WTC11 (cell line): ENCODE measurements around the gene NACC2. TPM values are rescaled to one million over a fixed set of nuclear protein-coding genes. Genes with fewer than 3 reads are reported as not detected.
A peak's percentile ranks its signal among the peaks of the same experiment; 100 is the strongest.

Source experiments
- ATAC-seq: fragments of 200-7000 bp; cut with Tn5 transposase; 2 replicates; pipeline ENCODE4 v1.10.0; 2021; ENCODE audit warnings: mild to moderate bottlenecking, moderate library complexity
- CTCF ChIA-PET: fragments of 300-600 bp; sonication (Branson Sonifier 250); formaldehyde crosslinking; loops from one replicate; lab custom pipeline; 2021; ENCODE audit warnings: antibody characterized with exemption; lab: Charles Lee
- POLR2A ChIA-PET: fragments of 350-600 bp; sonication (Branson Sonifier 250); formaldehyde crosslinking; loops from one replicate; lab custom pipeline; 2021; ENCODE audit warnings: antibody characterized with exemption; lab: Charles Lee
- DNase-seq: peaks from one replicate; pipeline ENCODE4 v3.0.0; 2021; ENCODE audit warnings: low spot score
- H3K27ac Mint-ChIP-seq: 2 replicates; pipeline ENCODE4 v1.8.0; 2021; ENCODE audit warnings: mixed read lengths
- H3K27me3 Mint-ChIP-seq: 2 replicates; pipeline ENCODE4 v1.8.0; 2021; ENCODE audit warnings: low read depth, mild to moderate bottlenecking, moderate library complexity, mixed read lengths
- H3K36me3 Mint-ChIP-seq: 2 replicates; pipeline ENCODE4 v1.8.0; 2021; ENCODE audit warnings: mixed read lengths
- H3K4me1 Mint-ChIP-seq: 2 replicates; pipeline ENCODE4 v1.8.0; 2022; ENCODE audit warnings: mixed read lengths
- H3K4me3 Mint-ChIP-seq: 2 replicates; pipeline ENCODE4 v1.8.0; 2021; ENCODE audit warnings: mild to moderate bottlenecking, moderate library complexity, mixed read lengths
- H3K9me3 Mint-ChIP-seq: 2 replicates; pipeline ENCODE4 v1.8.0; 2021; ENCODE audit warnings: mixed read lengths
- CREM ChIP-seq: sonication (generic); formaldehyde crosslinking; IDR thresholded peaks from 2 replicates; pipeline ENCODE4 v1.8.1; 2022; ENCODE audit warnings: mild to moderate bottlenecking, missing genetic modification reagents, moderate library complexity
- EMX1 ChIP-seq: fragments of 250-450 bp; sonication (Bioruptor Pico); IDR thresholded peaks from 2 replicates; pipeline ENCODE4 v1.8.0; 2021; ENCODE audit warnings: mild to moderate bottlenecking
- GABPB1 ChIP-seq: sonication (generic); formaldehyde crosslinking; IDR thresholded peaks from 2 replicates; pipeline ENCODE4 v1.8.1; 2023; ENCODE audit warnings: mild to moderate bottlenecking, missing genetic modification reagents
- IRF2 ChIP-seq: sonication (generic); formaldehyde crosslinking; IDR thresholded peaks from 2 replicates; pipeline ENCODE4 v1.8.0; 2022; ENCODE audit warnings: low read depth, missing genetic modification reagents, borderline replicate concordance
- JAZF1 ChIP-seq: fragments of 250-450 bp; sonication (Bioruptor Pico); IDR thresholded peaks from 2 replicates; pipeline ENCODE4 v1.9.0; 2021; ENCODE audit warnings: moderate library complexity, mild to moderate bottlenecking, inconsistent platforms
- MYBL2 ChIP-seq: sonication (generic); formaldehyde crosslinking; IDR thresholded peaks from 2 replicates; pipeline ENCODE4 v1.8.1; 2023; ENCODE audit warnings: mild to moderate bottlenecking, moderate library complexity, missing genetic modification reagents
- NR3C1 ChIP-seq: sonication (generic); formaldehyde crosslinking; conservative IDR thresholded peaks from 2 replicates; pipeline ENCODE4 v1.8.1; 2023; ENCODE audit warnings: low read depth, mild to moderate bottlenecking, missing genetic modification reagents
- OVOL2 ChIP-seq: fragments of 250-450 bp; sonication (Bioruptor Pico); IDR thresholded peaks from 2 replicates; pipeline ENCODE4 v1.9.0; 2021; ENCODE audit warnings: mild to moderate bottlenecking, borderline replicate concordance
- PRRX2 ChIP-seq: fragments of 250-450 bp; sonication (Bioruptor Pico); IDR thresholded peaks from 2 replicates; pipeline ENCODE4 v1.8.0; 2021; ENCODE audit warnings: mild to moderate bottlenecking
- RORB ChIP-seq: fragments of 250-450 bp; sonication (Bioruptor Pico); IDR thresholded peaks from 2 replicates; pipeline ENCODE4 v1.9.0; 2021; ENCODE audit warnings: mild to moderate bottlenecking
- TP53 ChIP-seq: sonication (generic); formaldehyde crosslinking; IDR thresholded peaks from 2 replicates; pipeline ENCODE4 v1.8.1; 2023; ENCODE audit warnings: mild to moderate bottlenecking, missing genetic modification reagents
- ZNF121 ChIP-seq: sonication (generic); formaldehyde crosslinking; IDR thresholded peaks from 2 replicates; pipeline ENCODE4 v1.8.0; 2023; ENCODE audit warnings: missing genetic modification reagents
- ZNF416 ChIP-seq: fragments of 250-450 bp; sonication (Bioruptor Pico); IDR thresholded peaks from 2 replicates; pipeline ENCODE4 v1.9.0; 2021; ENCODE audit warnings: mild to moderate bottlenecking, inconsistent platforms
- ZNF671 ChIP-seq: fragments of 250-450 bp; sonication (Bioruptor Pico); IDR thresholded peaks from 2 replicates; pipeline ENCODE4 v1.8.0; 2021; ENCODE audit warnings: mild to moderate bottlenecking
- total RNA-seq: library from RNA; stranded (reverse); gene quantifications from 3 replicates; pipeline ENCODE4 v1.2.3, GENCODE V29; 2021
- TF ChIP-seq, protein P1 (sequence below): sonication (generic); formaldehyde crosslinking; IDR thresholded peaks from 2 replicates; pipeline ENCODE4 v1.8.1; 2023; ENCODE audit warnings: mild to moderate bottlenecking, moderate library complexity, missing genetic modification reagents
- TF ChIP-seq, protein P2 (sequence below): sonication (generic); formaldehyde crosslinking; IDR thresholded peaks from 2 replicates; pipeline ENCODE4 v1.8.0; 2022; ENCODE audit warnings: mild to moderate bottlenecking, missing genetic modification reagents
- TF ChIP-seq, protein P3 (sequence below): sonication (generic); formaldehyde crosslinking; conservative IDR thresholded peaks from 2 replicates; pipeline ENCODE4 v1.8.1; 2022; ENCODE audit warnings: mild to moderate bottlenecking, missing genetic modification reagents
- TF ChIP-seq, protein P4 (sequence below): fragments of 200-600 bp; IDR thresholded peaks from 2 replicates; pipeline ENCODE4 v1.8.0; 2022; ENCODE audit warnings: antibody characterized with exemption
- TF ChIP-seq, protein P5 (sequence below): fragments of 250-450 bp; sonication (Bioruptor Pico); IDR thresholded peaks from 2 replicates; pipeline ENCODE4 v1.9.0; 2021; ENCODE audit warnings: mild to moderate bottlenecking, borderline replicate concordance
- TF ChIP-seq, protein P6 (sequence below): sonication (generic); formaldehyde crosslinking; IDR thresholded peaks from 2 replicates; pipeline ENCODE4 v1.8.0; 2022; ENCODE audit warnings: missing genetic modification reagents
- TF ChIP-seq, protein P7 (sequence below): sonication (generic); formaldehyde crosslinking; IDR thresholded peaks from 2 replicates; pipeline ENCODE4 v1.8.1; 2022; ENCODE audit warnings: missing genetic modification reagents, borderline replicate concordance

The NACC2 gene
- total RNA-seq, 1 experiment from 2014 or later: 17.1 TPM

DNA sequence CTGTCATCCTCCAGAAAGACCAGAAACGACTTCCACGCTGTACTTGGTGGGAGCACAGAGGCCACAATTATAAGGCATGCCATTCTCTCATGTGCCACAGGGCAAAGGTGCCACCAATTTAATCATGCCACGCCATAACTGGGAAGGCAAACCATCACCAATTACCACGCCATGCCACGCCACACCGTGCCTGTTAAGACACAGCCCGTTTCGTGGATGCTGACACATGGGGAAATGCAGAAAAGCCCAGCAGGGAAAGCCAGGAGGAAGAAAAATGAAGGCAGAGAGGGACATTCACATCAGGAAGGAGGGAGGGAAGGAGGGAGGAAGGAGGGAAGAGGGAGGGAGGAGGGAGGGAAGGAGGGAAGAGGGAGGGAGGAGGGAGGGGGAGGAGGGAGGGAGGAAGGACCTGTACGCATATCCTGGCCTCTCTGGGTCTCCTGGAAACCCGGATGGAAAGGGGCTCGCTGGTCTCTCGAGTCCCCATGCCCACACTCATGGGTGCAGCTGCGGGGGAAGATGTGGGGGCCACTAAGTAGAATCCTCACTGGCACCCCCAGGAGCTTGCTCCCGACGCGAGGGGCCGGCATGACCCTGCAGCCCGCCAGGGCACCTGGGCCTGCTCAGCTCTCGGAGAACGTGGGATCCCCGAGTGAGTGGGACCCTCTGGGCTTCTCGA is 72.2 kb downstream of the NACC2 start (continued):
- TF ChIP-seq, protein P1, sequence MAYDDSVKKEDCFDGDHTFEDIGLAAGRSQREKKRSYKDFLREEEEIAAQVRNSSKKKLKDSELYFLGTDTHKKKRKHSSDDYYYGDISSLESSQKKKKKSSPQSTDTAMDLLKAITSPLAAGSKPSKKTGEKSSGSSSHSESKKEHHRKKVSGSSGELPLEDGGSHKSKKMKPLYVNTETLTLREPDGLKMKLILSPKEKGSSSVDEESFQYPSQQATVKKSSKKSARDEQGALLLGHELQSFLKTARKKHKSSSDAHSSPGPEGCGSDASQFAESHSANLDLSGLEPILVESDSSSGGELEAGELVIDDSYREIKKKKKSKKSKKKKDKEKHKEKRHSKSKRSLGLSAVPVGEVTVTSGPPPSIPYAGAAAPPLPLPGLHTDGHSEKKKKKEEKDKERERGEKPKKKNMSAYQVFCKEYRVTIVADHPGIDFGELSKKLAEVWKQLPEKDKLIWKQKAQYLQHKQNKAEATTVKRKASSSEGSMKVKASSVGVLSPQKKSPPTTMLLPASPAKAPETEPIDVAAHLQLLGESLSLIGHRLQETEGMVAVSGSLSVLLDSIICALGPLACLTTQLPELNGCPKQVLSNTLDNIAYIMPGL (CRISPR knock-in tag): no peak
- no peak for TF ChIP-seq JAZF1 (CRISPR knock-in tag)

DNA sequence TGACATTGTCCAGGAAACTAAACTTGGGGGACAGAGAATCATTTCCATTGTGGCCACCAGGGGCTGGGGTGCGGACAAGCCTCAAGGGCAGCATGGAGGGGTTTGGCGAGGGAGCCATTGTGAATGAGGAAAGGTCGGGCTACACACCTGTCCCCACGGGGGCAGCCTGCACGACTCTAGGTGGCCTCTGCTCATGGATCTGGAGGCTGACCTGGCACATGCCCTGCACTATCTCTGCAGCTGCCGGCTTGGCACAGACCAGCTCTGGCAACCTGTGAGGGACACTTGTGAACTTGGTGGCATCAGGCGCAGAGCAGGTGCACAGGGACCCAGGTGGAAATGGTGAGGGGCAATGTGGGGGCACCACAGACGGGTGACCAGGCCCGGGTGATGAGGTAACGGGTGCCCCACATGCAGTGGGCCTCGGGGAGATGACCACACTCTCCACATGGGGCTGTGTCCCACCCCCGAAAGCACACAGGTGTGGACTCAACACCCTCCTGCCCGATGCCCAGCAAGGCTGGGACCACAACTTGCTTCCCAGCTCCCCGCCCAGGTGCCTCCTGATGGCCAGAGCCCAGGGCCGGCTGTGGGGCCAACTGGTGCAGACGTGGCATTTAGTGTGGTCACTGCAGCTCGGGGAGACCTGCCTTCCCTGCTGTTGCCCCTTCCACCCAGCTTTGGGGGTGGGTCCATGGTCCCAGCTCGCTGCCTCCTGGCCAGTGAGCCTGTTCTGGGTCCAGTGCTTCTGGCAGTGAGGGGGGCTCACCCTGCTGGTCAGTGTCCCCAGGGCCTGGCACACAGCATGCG is 73.0 kb downstream of the NACC2 start:
- DNase-seq: peak; percentile 19
- ATAC-seq: no peak; the same call in 1 of the 2 replicates
- CTCF ChIA-PET: interaction anchor here (0.9 kb wide), 2 partner anchors 93 to 100 kb away, joined by 3 read pairs; no protein-coding TSS in a partner anchor
- no peak for TF ChIP-seq ZNF416
- TF ChIP-seq EMX1 (CRISPR knock-in tag): no peak
- no peak for TF ChIP-seq TP53 (CRISPR knock-in tag)
- no peak for TF ChIP-seq OVOL2
- TF ChIP-seq, protein P2, sequence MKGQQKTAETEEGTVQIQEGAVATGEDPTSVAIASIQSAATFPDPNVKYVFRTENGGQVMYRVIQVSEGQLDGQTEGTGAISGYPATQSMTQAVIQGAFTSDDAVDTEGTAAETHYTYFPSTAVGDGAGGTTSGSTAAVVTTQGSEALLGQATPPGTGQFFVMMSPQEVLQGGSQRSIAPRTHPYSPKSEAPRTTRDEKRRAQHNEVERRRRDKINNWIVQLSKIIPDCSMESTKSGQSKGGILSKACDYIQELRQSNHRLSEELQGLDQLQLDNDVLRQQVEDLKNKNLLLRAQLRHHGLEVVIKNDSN (CRISPR knock-in tag): no peak
- no peak for TF ChIP-seq PRRX2 (CRISPR knock-in tag)
- TF ChIP-seq, protein P3, sequence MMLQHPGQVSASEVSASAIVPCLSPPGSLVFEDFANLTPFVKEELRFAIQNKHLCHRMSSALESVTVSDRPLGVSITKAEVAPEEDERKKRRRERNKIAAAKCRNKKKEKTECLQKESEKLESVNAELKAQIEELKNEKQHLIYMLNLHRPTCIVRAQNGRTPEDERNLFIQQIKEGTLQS (CRISPR knock-in tag): no peak
- TF ChIP-seq NR3C1: no peak
- TF ChIP-seq, protein P4, sequence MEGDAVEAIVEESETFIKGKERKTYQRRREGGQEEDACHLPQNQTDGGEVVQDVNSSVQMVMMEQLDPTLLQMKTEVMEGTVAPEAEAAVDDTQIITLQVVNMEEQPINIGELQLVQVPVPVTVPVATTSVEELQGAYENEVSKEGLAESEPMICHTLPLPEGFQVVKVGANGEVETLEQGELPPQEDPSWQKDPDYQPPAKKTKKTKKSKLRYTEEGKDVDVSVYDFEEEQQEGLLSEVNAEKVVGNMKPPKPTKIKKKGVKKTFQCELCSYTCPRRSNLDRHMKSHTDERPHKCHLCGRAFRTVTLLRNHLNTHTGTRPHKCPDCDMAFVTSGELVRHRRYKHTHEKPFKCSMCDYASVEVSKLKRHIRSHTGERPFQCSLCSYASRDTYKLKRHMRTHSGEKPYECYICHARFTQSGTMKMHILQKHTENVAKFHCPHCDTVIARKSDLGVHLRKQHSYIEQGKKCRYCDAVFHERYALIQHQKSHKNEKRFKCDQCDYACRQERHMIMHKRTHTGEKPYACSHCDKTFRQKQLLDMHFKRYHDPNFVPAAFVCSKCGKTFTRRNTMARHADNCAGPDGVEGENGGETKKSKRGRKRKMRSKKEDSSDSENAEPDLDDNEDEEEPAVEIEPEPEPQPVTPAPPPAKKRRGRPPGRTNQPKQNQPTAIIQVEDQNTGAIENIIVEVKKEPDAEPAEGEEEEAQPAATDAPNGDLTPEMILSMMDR: no peak
- TF ChIP-seq, protein P5, sequence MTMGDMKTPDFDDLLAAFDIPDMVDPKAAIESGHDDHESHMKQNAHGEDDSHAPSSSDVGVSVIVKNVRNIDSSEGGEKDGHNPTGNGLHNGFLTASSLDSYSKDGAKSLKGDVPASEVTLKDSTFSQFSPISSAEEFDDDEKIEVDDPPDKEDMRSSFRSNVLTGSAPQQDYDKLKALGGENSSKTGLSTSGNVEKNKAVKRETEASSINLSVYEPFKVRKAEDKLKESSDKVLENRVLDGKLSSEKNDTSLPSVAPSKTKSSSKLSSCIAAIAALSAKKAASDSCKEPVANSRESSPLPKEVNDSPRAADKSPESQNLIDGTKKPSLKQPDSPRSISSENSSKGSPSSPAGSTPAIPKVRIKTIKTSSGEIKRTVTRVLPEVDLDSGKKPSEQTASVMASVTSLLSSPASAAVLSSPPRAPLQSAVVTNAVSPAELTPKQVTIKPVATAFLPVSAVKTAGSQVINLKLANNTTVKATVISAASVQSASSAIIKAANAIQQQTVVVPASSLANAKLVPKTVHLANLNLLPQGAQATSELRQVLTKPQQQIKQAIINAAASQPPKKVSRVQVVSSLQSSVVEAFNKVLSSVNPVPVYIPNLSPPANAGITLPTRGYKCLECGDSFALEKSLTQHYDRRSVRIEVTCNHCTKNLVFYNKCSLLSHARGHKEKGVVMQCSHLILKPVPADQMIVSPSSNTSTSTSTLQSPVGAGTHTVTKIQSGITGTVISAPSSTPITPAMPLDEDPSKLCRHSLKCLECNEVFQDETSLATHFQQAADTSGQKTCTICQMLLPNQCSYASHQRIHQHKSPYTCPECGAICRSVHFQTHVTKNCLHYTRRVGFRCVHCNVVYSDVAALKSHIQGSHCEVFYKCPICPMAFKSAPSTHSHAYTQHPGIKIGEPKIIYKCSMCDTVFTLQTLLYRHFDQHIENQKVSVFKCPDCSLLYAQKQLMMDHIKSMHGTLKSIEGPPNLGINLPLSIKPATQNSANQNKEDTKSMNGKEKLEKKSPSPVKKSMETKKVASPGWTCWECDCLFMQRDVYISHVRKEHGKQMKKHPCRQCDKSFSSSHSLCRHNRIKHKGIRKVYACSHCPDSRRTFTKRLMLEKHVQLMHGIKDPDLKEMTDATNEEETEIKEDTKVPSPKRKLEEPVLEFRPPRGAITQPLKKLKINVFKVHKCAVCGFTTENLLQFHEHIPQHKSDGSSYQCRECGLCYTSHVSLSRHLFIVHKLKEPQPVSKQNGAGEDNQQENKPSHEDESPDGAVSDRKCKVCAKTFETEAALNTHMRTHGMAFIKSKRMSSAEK (CRISPR knock-in tag): no peak
- TF ChIP-seq IRF2 (CRISPR knock-in tag): no peak
- no peak for TF ChIP-seq MYBL2
- TF ChIP-seq ZNF671: no peak
- TF ChIP-seq, protein P6, sequence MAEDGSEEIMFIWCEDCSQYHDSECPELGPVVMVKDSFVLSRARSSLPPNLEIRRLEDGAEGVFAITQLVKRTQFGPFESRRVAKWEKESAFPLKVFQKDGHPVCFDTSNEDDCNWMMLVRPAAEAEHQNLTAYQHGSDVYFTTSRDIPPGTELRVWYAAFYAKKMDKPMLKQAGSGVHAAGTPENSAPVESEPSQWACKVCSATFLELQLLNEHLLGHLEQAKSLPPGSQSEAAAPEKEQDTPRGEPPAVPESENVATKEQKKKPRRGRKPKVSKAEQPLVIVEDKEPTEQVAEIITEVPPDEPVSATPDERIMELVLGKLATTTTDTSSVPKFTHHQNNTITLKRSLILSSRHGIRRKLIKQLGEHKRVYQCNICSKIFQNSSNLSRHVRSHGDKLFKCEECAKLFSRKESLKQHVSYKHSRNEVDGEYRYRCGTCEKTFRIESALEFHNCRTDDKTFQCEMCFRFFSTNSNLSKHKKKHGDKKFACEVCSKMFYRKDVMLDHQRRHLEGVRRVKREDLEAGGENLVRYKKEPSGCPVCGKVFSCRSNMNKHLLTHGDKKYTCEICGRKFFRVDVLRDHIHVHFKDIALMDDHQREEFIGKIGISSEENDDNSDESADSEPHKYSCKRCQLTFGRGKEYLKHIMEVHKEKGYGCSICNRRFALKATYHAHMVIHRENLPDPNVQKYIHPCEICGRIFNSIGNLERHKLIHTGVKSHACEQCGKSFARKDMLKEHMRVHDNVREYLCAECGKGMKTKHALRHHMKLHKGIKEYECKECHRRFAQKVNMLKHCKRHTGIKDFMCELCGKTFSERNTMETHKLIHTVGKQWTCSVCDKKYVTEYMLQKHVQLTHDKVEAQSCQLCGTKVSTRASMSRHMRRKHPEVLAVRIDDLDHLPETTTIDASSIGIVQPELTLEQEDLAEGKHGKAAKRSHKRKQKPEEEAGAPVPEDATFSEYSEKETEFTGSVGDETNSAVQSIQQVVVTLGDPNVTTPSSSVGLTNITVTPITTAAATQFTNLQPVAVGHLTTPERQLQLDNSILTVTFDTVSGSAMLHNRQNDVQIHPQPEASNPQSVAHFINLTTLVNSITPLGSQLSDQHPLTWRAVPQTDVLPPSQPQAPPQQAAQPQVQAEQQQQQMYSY (CRISPR knock-in tag): no peak
- TF ChIP-seq ZNF121 (CRISPR knock-in tag): no peak
- TF ChIP-seq, protein P7, sequence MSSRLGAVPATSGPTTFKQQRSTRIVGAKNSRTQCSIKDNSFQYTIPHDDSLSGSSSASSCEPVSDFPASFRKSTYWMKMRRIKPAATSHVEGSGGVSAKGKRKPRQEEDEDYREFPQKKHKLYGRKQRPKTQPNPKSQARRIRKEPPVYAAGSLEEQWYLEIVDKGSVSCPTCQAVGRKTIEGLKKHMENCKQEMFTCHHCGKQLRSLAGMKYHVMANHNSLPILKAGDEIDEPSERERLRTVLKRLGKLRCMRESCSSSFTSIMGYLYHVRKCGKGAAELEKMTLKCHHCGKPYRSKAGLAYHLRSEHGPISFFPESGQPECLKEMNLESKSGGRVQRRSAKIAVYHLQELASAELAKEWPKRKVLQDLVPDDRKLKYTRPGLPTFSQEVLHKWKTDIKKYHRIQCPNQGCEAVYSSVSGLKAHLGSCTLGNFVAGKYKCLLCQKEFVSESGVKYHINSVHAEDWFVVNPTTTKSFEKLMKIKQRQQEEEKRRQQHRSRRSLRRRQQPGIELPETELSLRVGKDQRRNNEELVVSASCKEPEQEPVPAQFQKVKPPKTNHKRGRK (CRISPR knock-in tag): no peak
- TF ChIP-seq CREM (CRISPR knock-in tag): no peak
- no peak for TF ChIP-seq GABPB1 (CRISPR knock-in tag)
- TF ChIP-seq RORB (CRISPR knock-in tag): no peak
- TF ChIP-seq, all 79 proteins: peak for 0
- POLR2A ChIA-PET: no interaction called here
- H3K4me1 Mint-ChIP-seq: peaks cover 24% of the 10 kb centered on the region
- H3K36me3 Mint-ChIP-seq: no peaks in the 10 kb centered on the region
- H3K9me3 Mint-ChIP-seq: no peaks in the 10 kb centered on the region
- peak overlapping the region; percentile 10 for H3K27ac Mint-ChIP-seq
- no peaks in the 10 kb centered on the region for H3K27me3 Mint-ChIP-seq
- H3K4me3 Mint-ChIP-seq: no peak overlapping the region
